ENCODE data around the gene TICAM2. TPM values are rescaled to one million over a fixed set of nuclear protein-coding genes. Genes with fewer than 3 reads are reported as not detected.

TICAM2 gene
- total RNA-seq, 2 experiments from 2014 or later, result 0.30 to 0.50 TPM

- H3K27ac ChIP-seq (ENCODE audit: low read depth in 1 of 2, low read length in 2 of 2), result no peak overlapping the region
- H3K36me3 ChIP-seq (ENCODE audit: insufficient read depth, low read length), result peaks cover 28% of the 10 kb centered on the region
- Mint-ChIP-seq H3K9me3 (no peaks in the 10 kb centered on the region), H3K4me1 (ENCODE audit: low read depth) (peaks cover 88% of the 10 kb centered on the region), H3K4me3 (no peak overlapping the region), H3K36me3 (ENCODE audit: low read depth) (peaks cover 61% of the 10 kb centered on the region), H3K27me3 (no peaks in the 10 kb centered on the region), H3K27ac (no peak overlapping the region)
- no peaks in the 10 kb centered on the region for H3K4me1 ChIP-seq (ENCODE audit: insufficient read depth, low read length)
- DNase-seq (no peak), ATAC-seq (ENCODE audit: poor library complexity) (no peak)
- H3K27me3 ChIP-seq (ENCODE audit: control insufficient read depth in 1 of 2, insufficient read depth in 2 of 2, low read length in 2 of 2), result no peaks in the 10 kb centered on the region
- CTCF ChIA-PET, result interaction anchor here (1.3 kb wide), 1 partner anchor 27 kb away, joined by 3 read pairs; no protein-coding TSS in a partner anchor
- POLR2A ChIA-PET, result no interaction called here
- intact Hi-C loops (cut with DNase I, micrococcal nuclease), result no loop called here
- no peaks in the 10 kb centered on the region for H3K9me3 ChIP-seq (ENCODE audit: control insufficient read depth in 1 of 2, insufficient read depth in 1 of 2, low read length in 2 of 2)
- TF ChIP-seq CTCF (IDR thresholded peaks at IDR 0.05), result no peak
- no peak overlapping the region for H3K4me3 ChIP-seq (ENCODE audit: low read length)
Measured at GRCh38 chr5:115532517-115532916, 69.8 kb downstream of the TICAM2 start.

- H3K36me3 Mint-ChIP-seq (ENCODE audit: low read depth), result peaks cover 61% of the 10 kb centered on the region
- Histone ChIP-seq H3K27ac (ENCODE audit: low read depth in 1 of 2, low read length in 2 of 2) (no peak overlapping the region), H3K36me3 (ENCODE audit: insufficient read depth, low read length) (peaks cover 26% of the 10 kb centered on the region), H3K27me3 (ENCODE audit: control insufficient read depth in 1 of 2, insufficient read depth in 2 of 2, low read length in 2 of 2) (no peaks in the 10 kb centered on the region), H3K4me3 (ENCODE audit: low read length) (no peak overlapping the region), H3K4me1 (ENCODE audit: insufficient read depth, low read length) (no peaks in the 10 kb centered on the region), H3K9me3 (ENCODE audit: control insufficient read depth in 1 of 2, insufficient read depth in 1 of 2, low read length in 2 of 2) (no peaks in the 10 kb centered on the region)
- ATAC-seq (ENCODE audit: poor library complexity) (no peak), DNase-seq (no peak)
- H3K9me3 Mint-ChIP-seq, result no peaks in the 10 kb centered on the region
- intact Hi-C loops (cut with DNase I, micrococcal nuclease), result no loop called here
- H3K27ac Mint-ChIP-seq, result no peak overlapping the region
- ChIA-PET POLR2A (no interaction called here), CTCF (interaction anchor here (1.3 kb wide), 1 partner anchor 27 kb away, joined by 3 read pairs; no protein-coding TSS in a partner anchor)
- TF ChIP-seq CTCF (IDR thresholded peaks at IDR 0.05), result no peak
- peaks cover 87% of the 10 kb centered on the region for H3K4me1 Mint-ChIP-seq (ENCODE audit: low read depth)
- H3K4me3 Mint-ChIP-seq, result no peak overlapping the region
- no peaks in the 10 kb centered on the region for H3K27me3 Mint-ChIP-seq
Measured at GRCh38 chr5:115531787-115532367, 70.4 kb downstream of the TICAM2 start.

- peaks cover 61% of the 10 kb centered on the region for H3K36me3 Mint-ChIP-seq (ENCODE audit: low read depth)
- H3K9me3 Mint-ChIP-seq, result no peaks in the 10 kb centered on the region
- no peak overlapping the region for H3K27ac ChIP-seq (ENCODE audit: low read depth in 1 of 2, low read length in 2 of 2)
- TF ChIP-seq CTCF (IDR thresholded peaks at IDR 0.05), result no peak
- H3K36me3 ChIP-seq (ENCODE audit: insufficient read depth, low read length), result peaks cover 21% of the 10 kb centered on the region
- H3K4me1 ChIP-seq (ENCODE audit: insufficient read depth, low read length), result no peaks in the 10 kb centered on the region
- POLR2A ChIA-PET, result interaction anchor here (0.9 kb wide), 1 partner anchor 12 kb away, joined by 3 read pairs; no protein-coding TSS in a partner anchor
- H3K9me3 ChIP-seq (ENCODE audit: control insufficient read depth in 1 of 2, insufficient read depth in 1 of 2, low read length in 2 of 2), result no peaks in the 10 kb centered on the region
- no peak overlapping the region for H3K4me3 ChIP-seq (ENCODE audit: low read length)
- intact Hi-C loops (cut with DNase I, micrococcal nuclease), result no loop called here
- CTCF ChIA-PET, result interaction anchor here (1.3 kb wide), 1 partner anchor 26 kb away, joined by 3 read pairs; no protein-coding TSS in a partner anchor
- ATAC-seq (ENCODE audit: poor library complexity) (no peak), DNase-seq (no peak)
- H3K27me3 Mint-ChIP-seq, result no peaks in the 10 kb centered on the region
- H3K27ac Mint-ChIP-seq, result no peak overlapping the region
- no peaks in the 10 kb centered on the region for H3K27me3 ChIP-seq (ENCODE audit: control insufficient read depth in 1 of 2, insufficient read depth in 2 of 2, low read length in 2 of 2)
- H3K4me1 Mint-ChIP-seq (ENCODE audit: low read depth), result peaks cover 87% of the 10 kb centered on the region
- no peak overlapping the region for H3K4me3 Mint-ChIP-seq
Measured at GRCh38 chr5:115531380-115531779, 70.9 kb downstream of the TICAM2 start.

Data from CD4-positive, alpha-beta T cell (primary cell).